SH-SY5Y (cell line): ENCODE data around the gene BMP8B.

ENCODE experiments used
- GATA2 ChIP-seq: IDR thresholded peaks from 2 replicates; pipeline ENCODE4 v1.6.1; 2011; ENCODE audit warnings: mild to moderate bottlenecking, low read depth, low read length
- GATA3 ChIP-seq: IDR thresholded peaks from 2 replicates; pipeline ENCODE4 v1.6.1; 2011; ENCODE audit warnings: low read depth, mild to moderate bottlenecking, low read length, moderate library complexity

DNA sequence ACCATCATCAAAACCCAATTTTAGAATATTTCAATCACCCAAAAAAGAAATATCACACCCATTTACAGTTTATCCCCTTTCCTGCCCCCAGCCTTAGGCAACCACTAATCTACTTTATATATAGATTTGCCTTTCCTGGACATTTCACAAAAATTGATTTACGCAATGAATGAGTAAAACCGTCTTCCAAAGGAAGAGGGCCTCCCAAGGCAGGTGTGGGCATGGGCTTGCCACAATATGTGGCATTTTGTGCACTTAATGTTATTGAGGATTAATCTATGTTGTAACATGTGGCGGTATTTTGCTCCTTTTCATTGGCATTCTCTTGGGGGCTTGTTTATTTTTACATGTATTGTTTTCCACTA is 11.8 kb upstream of the BMP8B start:
- no peak for TF ChIP-seq GATA2
- no peak for TF ChIP-seq GATA3
